ENCODE data around the gene HADHB.
A peak's percentile ranks its signal among the peaks of the same experiment; 100 is the strongest.
"Not testable (repeated sequence)": the region's sequence is repeated elsewhere in the genome, so short reads cannot be mapped to it uniquely, and the experiment has no call there.

The HADHB gene

GRCh38 chr2:26299471-26300101 lies 54.8 kb downstream of the HADHB start:
- Histone ChIP-seq H3K36me3 (no peaks in the 10 kb centered on the region), H3K27ac (no peak overlapping the region), H3K9me3 (ENCODE audit: severe bottlenecking) (no peaks in the 10 kb centered on the region), H3K27me3 (ENCODE audit: insufficient read depth, low read depth, severe bottlenecking) (peaks cover 14% of the 10 kb centered on the region), H3K4me3 (ENCODE audit: low read depth, low read length) (peak overlapping the region; percentile 36)
- no peak for TF ChIP-seq CTCF (IDR thresholded peaks at IDR 0.05; ENCODE audit: low read depth, low read length)
- DNase-seq = no peak

DNA sequence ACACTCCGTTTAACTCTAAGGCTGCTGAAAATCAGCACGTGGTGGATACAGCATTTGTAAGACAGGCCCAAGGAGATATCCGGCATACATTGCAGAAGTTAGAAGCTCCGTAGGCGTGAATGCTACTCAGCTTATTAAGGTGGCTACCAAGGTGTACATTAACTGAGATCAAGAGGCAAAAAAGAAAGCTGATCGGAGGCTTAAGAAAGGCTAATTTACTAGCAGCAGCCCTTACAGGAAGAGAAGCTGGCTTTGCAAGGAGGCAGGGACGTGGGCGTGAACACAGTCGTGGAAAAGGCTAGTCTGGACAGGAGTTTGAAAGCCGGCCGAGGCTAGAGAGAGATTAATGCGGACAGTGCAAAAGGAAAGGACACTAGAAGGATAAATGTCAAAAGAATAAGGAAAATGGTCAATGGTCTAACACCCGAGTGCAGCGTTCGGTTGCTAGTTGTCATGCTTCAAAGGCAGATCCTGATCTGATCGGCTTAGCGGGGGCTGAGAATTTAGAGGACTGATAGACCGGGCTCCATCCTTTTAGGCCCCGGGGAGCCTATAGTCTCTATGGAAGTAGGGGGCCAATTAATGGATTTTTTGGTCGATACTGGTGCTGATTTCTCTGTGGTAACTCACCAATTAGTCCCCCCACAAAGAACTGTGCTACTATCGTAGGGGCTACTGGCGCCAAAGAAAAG lies 55.6 kb downstream of the HADHB start:
- no peak for TF ChIP-seq CTCF (IDR thresholded peaks at IDR 0.05; ENCODE audit: low read depth, low read length)

DNA sequence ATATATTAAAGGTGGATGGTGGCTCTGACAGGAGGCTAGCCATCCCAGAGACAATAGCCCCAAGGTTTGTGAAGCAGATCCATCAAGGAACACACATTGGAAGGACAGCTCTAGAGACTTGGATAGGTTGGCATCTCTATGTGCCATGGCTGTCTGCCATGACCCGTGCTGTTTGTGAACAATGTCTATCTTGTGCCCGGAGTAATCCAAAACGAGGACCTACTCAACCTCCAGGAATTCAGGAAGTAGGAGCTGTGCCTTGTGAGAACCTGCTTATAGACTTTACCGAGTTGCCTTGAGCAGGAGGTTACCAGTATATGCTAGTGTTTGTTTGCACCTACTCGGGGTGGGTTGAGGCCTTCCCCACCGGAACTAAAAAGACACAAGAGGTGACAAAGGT lies 58.1 kb downstream of the HADHB start:
- Histone ChIP-seq H3K27ac (no peak overlapping the region), H3K9me3 (ENCODE audit: severe bottlenecking) (no peaks in the 10 kb centered on the region), H3K4me3 (ENCODE audit: low read depth, low read length) (no peak overlapping the region), H3K27me3 (ENCODE audit: insufficient read depth, low read depth, severe bottlenecking) (peaks cover 14% of the 10 kb centered on the region), H3K36me3 (no peaks in the 10 kb centered on the region)
- DNase-seq = no peak
- TF ChIP-seq CTCF (IDR thresholded peaks at IDR 0.05; ENCODE audit: low read depth, low read length) = no peak

More for the DNA sequence above, 55.6 kb downstream of the HADHB start:
- DNase-seq = peak; percentile 86
- Histone ChIP-seq H3K9me3 (ENCODE audit: severe bottlenecking) (no peaks in the 10 kb centered on the region), H3K4me3 (ENCODE audit: low read depth, low read length) (peak overlapping the region; percentile 36), H3K27me3 (ENCODE audit: insufficient read depth, low read depth, severe bottlenecking) (peaks cover 14% of the 10 kb centered on the region), H3K27ac (no peak overlapping the region), H3K36me3 (no peaks in the 10 kb centered on the region)

GRCh38 chr2:26305094-26305493 lies 60.4 kb downstream of the HADHB start:
- not testable (repeated sequence) for H3K27ac ChIP-seq; H3K27me3 ChIP-seq (ENCODE audit: insufficient read depth, low read depth, severe bottlenecking); H3K9me3 ChIP-seq (ENCODE audit: severe bottlenecking); H3K36me3 ChIP-seq; H3K4me3 ChIP-seq (ENCODE audit: low read depth, low read length); DNase-seq

DNA sequence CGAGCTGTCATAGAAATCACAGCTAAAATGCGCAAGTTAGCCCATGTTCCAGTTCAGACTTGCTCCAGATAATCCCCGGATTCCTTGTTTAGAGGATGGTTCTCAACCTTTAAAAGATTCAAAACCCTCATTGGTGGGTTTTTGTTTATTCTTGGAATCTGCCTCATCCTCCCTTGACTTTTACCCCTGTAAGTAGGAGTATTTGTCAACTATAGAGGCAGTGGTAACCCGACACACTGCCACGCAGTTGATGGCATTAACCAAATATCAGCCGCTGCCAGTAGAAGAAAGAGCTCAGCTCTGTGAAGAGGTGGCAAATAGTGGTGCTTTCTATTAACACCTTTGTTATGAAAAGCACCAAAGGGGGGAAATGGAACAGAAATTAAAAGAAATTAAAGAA lies 60.8 kb downstream of the HADHB start:
- DNase-seq = no peak
- no peak overlapping the region for H3K27ac ChIP-seq
- no peak for TF ChIP-seq CTCF (IDR thresholded peaks at IDR 0.05; ENCODE audit: low read depth, low read length)

GRCh38 chr2:26309921-26310320 lies 65.2 kb downstream of the HADHB start:
- H3K4me3 ChIP-seq (ENCODE audit: low read depth, low read length) = no peak overlapping the region
- H3K27ac ChIP-seq = no peak overlapping the region
- no peaks in the 10 kb centered on the region for H3K36me3 ChIP-seq
- DNase-seq = no peak
- no peaks in the 10 kb centered on the region for H3K9me3 ChIP-seq (ENCODE audit: severe bottlenecking)
- H3K27me3 ChIP-seq (ENCODE audit: insufficient read depth, low read depth, severe bottlenecking) = no peaks in the 10 kb centered on the region
- TF ChIP-seq CTCF (IDR thresholded peaks at IDR 0.05; ENCODE audit: low read depth, low read length) = no peak

More for the DNA sequence above, 60.8 kb downstream of the HADHB start:
- Histone ChIP-seq H3K4me3 (ENCODE audit: low read depth, low read length) (no peak overlapping the region), H3K36me3 (no peaks in the 10 kb centered on the region), H3K9me3 (ENCODE audit: severe bottlenecking) (no peaks in the 10 kb centered on the region), H3K27me3 (ENCODE audit: insufficient read depth, low read depth, severe bottlenecking) (no peaks in the 10 kb centered on the region)

Data from WERI-Rb-1 (cell line).